HepG2 (cell line): ENCODE measurements around the gene INTS6L. TPM values are rescaled to one million over a fixed set of nuclear protein-coding genes. Genes with fewer than 3 reads are reported as not detected.

Experiments
- ATAC-seq: fragments of 200-7000 bp; cut with Tn5 transposase; 3 replicates; pipeline ENCODE4 v1.9.1; 2020; ENCODE audit warnings: mild to moderate bottlenecking, moderate library complexity
- BruUV-seq: library from RNA; stranded (reverse); fragments of 400-500 nt; replicated peaks from 2 replicates; lab custom pipeline; 2021; lab: Mats Ljungman, UMichigan
- CTCF ChIA-PET: fragments of 300-600 bp; formaldehyde crosslinking; extraction: SDS; loops from one replicate; lab custom pipeline; 2021; ENCODE audit warnings: low total read pairs, inconsistent platforms, low intra/inter-chr PET ratio; lab: Yijun Ruan, JAX
- POLR2A ChIA-PET: fragments of 350-600 bp; sonication (Branson Sonifier 250); formaldehyde crosslinking; loops from one replicate; lab custom pipeline; 2020; ENCODE audit warnings: antibody characterized with exemption, inconsistent platforms; lab: Yijun Ruan, JAX
- DNase-seq: peaks from one replicate; pipeline ENCODE4 v3.0.0-alpha.2; 2015; ENCODE audit warnings: low spot score
- FAIRE-seq: peaks from 3 replicates; lab custom pipeline; 2011; peaks lifted over from hg19 to GRCh38; lab: Jason Lieb, UNC
- H2AFZ ChIP-seq: one replicate; pipeline ENCODE4 v1.6.1; 2011; ENCODE audit warnings: low read length, inconsistent platforms
- H3K27ac ChIP-seq: fragments of 300-600 bp; 3 replicates; pipeline ENCODE4 v1.8.0; 2011; ENCODE audit warnings: mixed run types, mild to moderate bottlenecking, mixed read lengths, low read length, inconsistent platforms; ENCODE audit not compliant: insufficient read depth; ENCODE audit errors: extremely low read length
- H3K27me3 ChIP-seq, 2 experiments: fragments of 200-600 bp in 1 of 2; 2 replicates in 1 of 2; 3 replicates in 1 of 2; pipeline versions ENCODE4 v1.6.0 to v1.8.0; 2011; ENCODE audit warnings: low read length in 2 of 2, mild to moderate bottlenecking in 2 of 2, moderate library complexity in 2 of 2, inconsistent platforms in 1 of 2; ENCODE audit not compliant: insufficient read depth in 2 of 2, control insufficient read depth in 1 of 2
- H3K36me3 ChIP-seq, 2 experiments: fragments of 200-600 bp in 1 of 2; replicated peaks in 1 of 2; 2 replicates in 1 of 2; 3 replicates in 1 of 2; pipeline versions ENCODE4 v1.5.1 to v1.8.0; 2011; ENCODE audit warnings: low read length in 2 of 2, inconsistent platforms in 1 of 2; ENCODE audit not compliant: insufficient read depth in 2 of 2, control insufficient read depth in 1 of 2
- H3K4me1 ChIP-seq: 2 replicates; pipeline ENCODE4 v1.5.1; 2012; ENCODE audit warnings: low read length, inconsistent platforms; ENCODE audit not compliant: insufficient read depth
- H3K4me2 ChIP-seq: 2 replicates; pipeline ENCODE4 v1.6.0; 2011; ENCODE audit warnings: low read depth, low read length, inconsistent platforms
- H3K4me3 ChIP-seq, 3 experiments: fragments of 200-600 bp in 1 of 3; sonication (generic), shearing (Covaris generic) in 1 of 3; replicated peaks in 1 of 3; 2 replicates each; pipeline ENCODE4 v1.5.1; 2011 to 2016; ENCODE audit warnings: low read length in 3 of 3, inconsistent platforms in 2 of 3, low read depth in 2 of 3, mild to moderate bottlenecking in 2 of 3, control low read depth in 1 of 3, mixed read lengths in 1 of 3; ENCODE audit not compliant: insufficient read depth in 1 of 3
- H3K79me2 ChIP-seq: one replicate; pipeline ENCODE4 v1.6.1; 2011; ENCODE audit warnings: low read length, inconsistent platforms; ENCODE audit not compliant: insufficient read depth
- H3K9ac ChIP-seq: 2 replicates; pipeline ENCODE4 v1.6.0; 2011; ENCODE audit warnings: mild to moderate bottlenecking, low read depth, low read length, inconsistent platforms; ENCODE audit not compliant: insufficient read depth
- H3K9me3 ChIP-seq: 2 replicates; pipeline ENCODE4 v1.5.1; 2012; ENCODE audit warnings: mild to moderate bottlenecking, low read length
- H4K20me1 ChIP-seq: 2 replicates; pipeline ENCODE4 v1.6.0; 2011; ENCODE audit warnings: inconsistent platforms, mild to moderate bottlenecking, low read length, moderate library complexity; ENCODE audit not compliant: insufficient read depth
- KDM4B ChIP-seq: sonication (generic); formaldehyde crosslinking; IDR thresholded peaks from 2 replicates; pipeline ENCODE4 v1.4.0; 2020; ENCODE audit warnings: missing genetic modification reagents
- RFX5 ChIP-seq: IDR thresholded peaks from 2 replicates; pipeline ENCODE4 v1.6.1; 2011; ENCODE audit warnings: low read depth, low read length, improper control_type of control experiment
- RXRB ChIP-seq: IDR thresholded peaks from 2 replicates; pipeline ENCODE4 v1.6.1; 2016; ENCODE audit warnings: borderline replicate concordance, missing genetic modification reagents, missing compliant biosample characterization
- SP5 ChIP-seq: IDR thresholded peaks from 2 replicates; pipeline ENCODE4 v1.6.1; 2016; ENCODE audit warnings: low read depth, borderline replicate concordance
- STAG1 ChIP-seq: sonication (generic); formaldehyde crosslinking; IDR thresholded peaks from 2 replicates; pipeline ENCODE4 v1.4.0; 2020; ENCODE audit warnings: missing genetic modification reagents
- ZBTB21 ChIP-seq: sonication (generic); formaldehyde crosslinking; IDR thresholded peaks from 2 replicates; pipeline ENCODE4 v1.4.0; 2020; ENCODE audit warnings: missing genetic modification reagents
- ZNF24 ChIP-seq: fragments of 450-650 bp; IDR thresholded peaks from 2 replicates; pipeline ENCODE4 v1.6.1; 2017; ENCODE audit warnings: antibody characterized with exemption, mild to moderate bottlenecking
- ZNF33B ChIP-seq: sonication (generic); formaldehyde crosslinking; IDR thresholded peaks from 2 replicates; pipeline ENCODE4 v1.5.1; 2020; ENCODE audit warnings: mild to moderate bottlenecking, missing genetic modification reagents
- ZNF44 ChIP-seq: sonication (generic); formaldehyde crosslinking; IDR thresholded peaks from 2 replicates; pipeline ENCODE4 v1.5.1; 2020; ENCODE audit warnings: mild to moderate bottlenecking, missing genetic modification reagents
- ZNF570 ChIP-seq: sonication (generic); formaldehyde crosslinking; IDR thresholded peaks from 2 replicates; pipeline ENCODE4 v1.4.0; 2020; ENCODE audit warnings: mild to moderate bottlenecking, missing genetic modification reagents, borderline replicate concordance
- ZNF839 ChIP-seq: sonication (generic); formaldehyde crosslinking; IDR thresholded peaks from 2 replicates; pipeline ENCODE4 v1.4.0; 2020; ENCODE audit warnings: missing genetic modification reagents, mild to moderate bottlenecking, borderline replicate concordance
- WGBS: methylation state at CpG from one replicate; pipeline ENCODE4 v1.1.6; 2017; ENCODE audit warnings: low lambda C conversion rate; 5-methylcytosine and 5-hydroxymethylcytosine counted together
- in situ Hi-C: cut with HindIII; loops from 2 replicates; pipeline ENCODE4 v1.10.0; 2017; ENCODE audit warnings: low pct_unique_long_range_greater_than_20kb; ENCODE audit not compliant: extremely low pct_ligation_motif_present
- intact Hi-C: fragments of 100-400 bp; cut with micrococcal nuclease; formaldehyde crosslinking; loops from one replicate; pipeline ENCODE4 v1.10.0; 2022; ENCODE audit not compliant: unreplicated experiment
- polyA plus RNA-seq, 8 experiments: library from polyadenylated mRNA; depleted of rRNA in 3 of 8; stranded (reverse) in 7 of 8; unstranded in 1 of 8; fragments of >200 nt; fragmentation: Illumina TruSeq in 4 of 8; extraction: Trizol in 4 of 8; gene quantifications; 2 replicates each; pipeline versions ENCODE4 v1.2.1 to v1.2.3, GENCODE V29; 2011 to 2016; ENCODE audit warnings: low read depth in 4 of 8, missing spikeins in 1 of 8, mixed read lengths in 1 of 8; ENCODE audit not compliant: insufficient read depth in 1 of 8
- total RNA-seq, 5 experiments: library from RNA; depleted of rRNA; stranded (reverse); fragments of >200 nt; fragmentation: Illumina TruSeq; extraction: Trizol; gene quantifications; 2 replicates each; pipeline ENCODE4 v1.2.3, GENCODE V29; 2016; ENCODE audit warnings: low read depth in 1 of 5
- TF ChIP-seq, protein P1 (sequence below): sonication (generic); formaldehyde crosslinking; IDR thresholded peaks from 2 replicates; pipeline ENCODE4 v1.5.0; 2020; ENCODE audit warnings: mild to moderate bottlenecking, missing genetic modification reagents, moderate library complexity
- TF ChIP-seq, protein P2 (sequence below): sonication (generic); formaldehyde crosslinking; IDR thresholded peaks from 2 replicates; pipeline ENCODE4 v1.4.0; 2020; ENCODE audit warnings: missing genetic modification reagents

The INTS6L gene
- total and polyA plus RNA-seq, 2 of the 13 experiments (the other 11 are each of a cell fraction or from before 2014, with no cell fraction given) = not detected

DNA sequence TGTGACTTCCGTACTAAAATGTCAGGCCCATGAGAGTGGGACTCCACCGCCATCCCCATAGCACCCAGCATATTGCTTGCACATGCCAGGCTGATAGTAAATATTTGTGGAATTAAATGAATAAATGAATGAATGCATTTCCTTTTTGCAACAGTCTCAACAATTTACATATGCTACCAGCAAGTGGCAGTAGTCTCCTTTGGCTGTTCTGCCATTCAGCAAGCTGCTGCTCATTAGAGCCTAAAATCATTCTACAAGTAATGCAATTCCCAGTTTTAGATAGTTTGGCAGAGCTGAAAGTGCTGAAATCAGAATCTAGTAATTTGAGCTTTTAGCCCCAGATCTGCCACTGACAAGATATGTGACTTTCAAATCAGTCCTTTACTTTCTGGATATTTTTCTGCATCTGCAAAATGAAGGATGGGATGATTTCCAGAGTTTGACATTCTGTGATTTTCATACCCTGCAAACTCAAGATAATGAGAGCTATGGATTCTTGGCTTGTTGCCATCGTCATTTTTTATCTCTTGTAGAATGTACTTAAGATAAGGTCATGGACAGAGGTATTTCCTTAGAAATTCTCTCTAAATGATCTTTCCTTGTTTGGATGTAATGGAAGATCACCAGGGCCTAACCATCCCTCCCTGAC lies 35.7 kb upstream of the INTS6L start:
- WGBS = 4% methylated on average over 3 of the region's 3 CpGs
- peak; percentile 70 for FAIRE-seq
- H3K27me3 ChIP-seq = no peaks in the 10 kb centered on the region
- no peak overlapping the region for H2AFZ ChIP-seq
- H3K27ac ChIP-seq = no peak overlapping the region
- no peaks in the 10 kb centered on the region for H4K20me1 ChIP-seq
- CTCF ChIA-PET = no interaction called here
- no peaks in the 10 kb centered on the region for H3K4me1 ChIP-seq
- ATAC-seq = no peak
- H3K79me2 ChIP-seq = no peaks in the 10 kb centered on the region
- peak; percentile 2 for DNase-seq
- BruUV-seq = no TSS peak
- in situ Hi-C loops = no loop called here
- POLR2A ChIA-PET = no interaction called here
- no peaks in the 10 kb centered on the region for H3K36me3 ChIP-seq
- intact Hi-C loops = no loop called here
- H3K9me3 ChIP-seq = no peaks in the 10 kb centered on the region
- no peak overlapping the region for H3K9ac ChIP-seq
- TF ChIP-seq ZNF24 (0 out of 2 replicates have a peak, but pooled peaks have one; percentile 26), STAG1 (peak; percentile 37), ZNF570 (CRISPR knock-in tag) (no peak), ZBTB21 (CRISPR knock-in tag) (no peak)
- TF ChIP-seq, protein P1, sequence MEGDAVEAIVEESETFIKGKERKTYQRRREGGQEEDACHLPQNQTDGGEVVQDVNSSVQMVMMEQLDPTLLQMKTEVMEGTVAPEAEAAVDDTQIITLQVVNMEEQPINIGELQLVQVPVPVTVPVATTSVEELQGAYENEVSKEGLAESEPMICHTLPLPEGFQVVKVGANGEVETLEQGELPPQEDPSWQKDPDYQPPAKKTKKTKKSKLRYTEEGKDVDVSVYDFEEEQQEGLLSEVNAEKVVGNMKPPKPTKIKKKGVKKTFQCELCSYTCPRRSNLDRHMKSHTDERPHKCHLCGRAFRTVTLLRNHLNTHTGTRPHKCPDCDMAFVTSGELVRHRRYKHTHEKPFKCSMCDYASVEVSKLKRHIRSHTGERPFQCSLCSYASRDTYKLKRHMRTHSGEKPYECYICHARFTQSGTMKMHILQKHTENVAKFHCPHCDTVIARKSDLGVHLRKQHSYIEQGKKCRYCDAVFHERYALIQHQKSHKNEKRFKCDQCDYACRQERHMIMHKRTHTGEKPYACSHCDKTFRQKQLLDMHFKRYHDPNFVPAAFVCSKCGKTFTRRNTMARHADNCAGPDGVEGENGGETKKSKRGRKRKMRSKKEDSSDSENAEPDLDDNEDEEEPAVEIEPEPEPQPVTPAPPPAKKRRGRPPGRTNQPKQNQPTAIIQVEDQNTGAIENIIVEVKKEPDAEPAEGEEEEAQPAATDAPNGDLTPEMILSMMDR (CRISPR knock-in tag) = peak; percentile 43
- H3K4me2 ChIP-seq = no peak overlapping the region
- H3K4me3 ChIP-seq = no peak overlapping the region

DNA sequence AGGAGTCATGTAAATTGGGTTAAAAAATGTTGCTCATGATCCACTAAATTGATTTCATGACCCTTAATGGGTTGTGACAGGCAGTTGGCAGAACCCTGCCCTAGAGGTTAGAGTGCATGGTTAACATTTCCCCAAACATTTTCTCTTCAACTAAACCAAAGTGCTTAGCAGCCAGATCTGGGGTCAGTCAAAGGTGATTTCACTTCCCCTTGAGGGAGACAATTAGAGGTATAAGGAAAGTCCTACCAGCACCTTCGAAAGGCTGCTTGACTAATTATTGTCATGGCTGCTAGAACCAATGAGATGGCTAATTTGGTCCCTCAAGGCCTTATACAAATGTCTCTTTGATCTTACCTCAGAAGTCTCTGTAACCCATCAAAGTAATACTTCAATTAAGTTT lies 30.9 kb upstream of the INTS6L start:
- Histone ChIP-seq H3K79me2 (no peaks in the 10 kb centered on the region), H3K4me3 (no peak overlapping the region), H3K27me3 (no peaks in the 10 kb centered on the region), H3K36me3 (no peaks in the 10 kb centered on the region), H2AFZ (no peak overlapping the region), H3K9ac (no peak overlapping the region), H4K20me1 (no peaks in the 10 kb centered on the region), H3K4me1 (no peaks in the 10 kb centered on the region), H3K4me2 (no peak overlapping the region), H3K9me3 (no peaks in the 10 kb centered on the region), H3K27ac (no peak overlapping the region)
- ChIA-PET CTCF (no interaction called here), POLR2A (no interaction called here)
- FAIRE-seq (no peak), DNase-seq (no peak), ATAC-seq (no peak)
- in situ Hi-C loops (no loop called here), intact Hi-C loops (no loop called here)
- BruUV-seq = no TSS peak
- no CpG with 5 or more reads among the region's 1 CpG for WGBS
- TF ChIP-seq SP5 (CRISPR knock-in tag) (no peak), KDM4B (CRISPR knock-in tag) (no peak), RFX5 (no peak), ZNF839 (CRISPR knock-in tag) (no peak), ZNF33B (CRISPR knock-in tag) (no peak), ZNF44 (CRISPR knock-in tag) (no peak), RXRB (CRISPR knock-in tag) (no peak)
- TF ChIP-seq, protein P2, sequence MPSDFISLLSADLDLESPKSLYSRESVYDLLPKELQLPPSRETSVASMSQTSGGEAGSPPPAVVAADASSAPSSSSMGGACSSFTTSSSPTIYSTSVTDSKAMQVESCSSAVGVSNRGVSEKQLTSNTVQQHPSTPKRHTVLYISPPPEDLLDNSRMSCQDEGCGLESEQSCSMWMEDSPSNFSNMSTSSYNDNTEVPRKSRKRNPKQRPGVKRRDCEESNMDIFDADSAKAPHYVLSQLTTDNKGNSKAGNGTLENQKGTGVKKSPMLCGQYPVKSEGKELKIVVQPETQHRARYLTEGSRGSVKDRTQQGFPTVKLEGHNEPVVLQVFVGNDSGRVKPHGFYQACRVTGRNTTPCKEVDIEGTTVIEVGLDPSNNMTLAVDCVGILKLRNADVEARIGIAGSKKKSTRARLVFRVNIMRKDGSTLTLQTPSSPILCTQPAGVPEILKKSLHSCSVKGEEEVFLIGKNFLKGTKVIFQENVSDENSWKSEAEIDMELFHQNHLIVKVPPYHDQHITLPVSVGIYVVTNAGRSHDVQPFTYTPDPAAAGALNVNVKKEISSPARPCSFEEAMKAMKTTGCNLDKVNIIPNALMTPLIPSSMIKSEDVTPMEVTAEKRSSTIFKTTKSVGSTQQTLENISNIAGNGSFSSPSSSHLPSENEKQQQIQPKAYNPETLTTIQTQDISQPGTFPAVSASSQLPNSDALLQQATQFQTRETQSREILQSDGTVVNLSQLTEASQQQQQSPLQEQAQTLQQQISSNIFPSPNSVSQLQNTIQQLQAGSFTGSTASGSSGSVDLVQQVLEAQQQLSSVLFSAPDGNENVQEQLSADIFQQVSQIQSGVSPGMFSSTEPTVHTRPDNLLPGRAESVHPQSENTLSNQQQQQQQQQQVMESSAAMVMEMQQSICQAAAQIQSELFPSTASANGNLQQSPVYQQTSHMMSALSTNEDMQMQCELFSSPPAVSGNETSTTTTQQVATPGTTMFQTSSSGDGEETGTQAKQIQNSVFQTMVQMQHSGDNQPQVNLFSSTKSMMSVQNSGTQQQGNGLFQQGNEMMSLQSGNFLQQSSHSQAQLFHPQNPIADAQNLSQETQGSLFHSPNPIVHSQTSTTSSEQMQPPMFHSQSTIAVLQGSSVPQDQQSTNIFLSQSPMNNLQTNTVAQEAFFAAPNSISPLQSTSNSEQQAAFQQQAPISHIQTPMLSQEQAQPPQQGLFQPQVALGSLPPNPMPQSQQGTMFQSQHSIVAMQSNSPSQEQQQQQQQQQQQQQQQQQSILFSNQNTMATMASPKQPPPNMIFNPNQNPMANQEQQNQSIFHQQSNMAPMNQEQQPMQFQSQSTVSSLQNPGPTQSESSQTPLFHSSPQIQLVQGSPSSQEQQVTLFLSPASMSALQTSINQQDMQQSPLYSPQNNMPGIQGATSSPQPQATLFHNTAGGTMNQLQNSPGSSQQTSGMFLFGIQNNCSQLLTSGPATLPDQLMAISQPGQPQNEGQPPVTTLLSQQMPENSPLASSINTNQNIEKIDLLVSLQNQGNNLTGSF = no peak
